GM23248 (cell line): ENCODE measurements around the gene ADGRG2.

Experiments
- EZH2 ChIP-seq: fragments of 200-600 bp; sonication (generic); IDR thresholded peaks from 2 replicates; pipeline ENCODE4 v1.6.1; 2018; ENCODE audit warnings: antibody characterized with exemption, mild to moderate bottlenecking; ENCODE audit not compliant: insufficient read depth, poor library complexity, severe bottlenecking
- EZH2phosphoT487 ChIP-seq: fragments of 200-600 bp; sonication (generic); IDR thresholded peaks from 2 replicates; pipeline ENCODE4 v1.6.1; 2018; ENCODE audit warnings: antibody characterized with exemption, moderate library complexity, mild to moderate bottlenecking, low read depth; ENCODE audit not compliant: insufficient read depth

DNA sequence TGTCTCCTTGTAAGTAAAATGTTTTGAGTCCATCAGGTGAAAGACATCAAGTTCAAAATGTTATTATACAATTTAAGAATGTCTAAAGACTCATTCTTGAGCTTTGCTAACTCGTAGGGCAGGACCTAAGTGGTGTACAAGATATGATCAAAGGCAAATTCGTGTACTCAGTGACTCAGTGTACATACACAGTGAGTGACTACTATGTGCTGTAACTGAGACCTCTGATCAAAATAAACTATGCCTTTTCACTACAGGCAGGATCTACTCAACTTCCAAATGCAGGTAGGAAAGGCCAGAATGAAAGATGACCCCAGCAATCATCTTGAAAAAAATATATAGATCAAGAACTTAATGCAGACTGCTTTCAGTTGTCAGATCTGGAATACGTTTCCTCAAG, 49.9 kb downstream of the ADGRG2 start:
- TF ChIP-seq EZH2: no peak
- no peak for TF ChIP-seq EZH2phosphoT487
